Activated CD4-positive, alpha-beta T cell treated with anti-CD3 and anti-CD28 coated beads for 48 hours (primary cell): ENCODE data around the gene SLC22A1.
"Not testable (repeated sequence)": the region's sequence is repeated elsewhere in the genome, so short reads cannot be mapped to it uniquely, and the experiment has no call there.

Experiments used
- DNase-seq: peaks from one replicate; pipeline ENCODE4 v3.0.0-alpha.2; 2020

SLC22A1 gene

DNA sequence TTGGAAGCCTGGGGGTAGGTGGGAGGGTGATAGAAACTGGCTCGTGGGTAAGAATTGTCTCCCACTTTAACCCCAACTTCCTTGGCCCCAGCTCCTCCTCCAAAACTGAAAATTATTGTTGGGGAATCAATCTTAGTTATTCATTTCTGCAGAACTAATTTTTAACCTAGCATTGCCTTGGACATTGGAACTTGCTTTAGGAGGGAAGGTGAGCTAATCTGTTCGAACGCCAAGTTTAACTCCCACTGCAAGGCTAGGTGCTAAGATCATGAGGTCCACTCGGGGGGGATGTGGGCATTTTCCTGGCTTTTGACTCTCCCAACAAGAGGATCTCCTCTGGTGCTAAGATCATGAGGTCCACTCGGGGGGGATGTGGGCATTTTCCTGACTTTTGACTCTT, 3.5 kb downstream of the SLC22A1 start:
- not testable (repeated sequence) for DNase-seq

DNA sequence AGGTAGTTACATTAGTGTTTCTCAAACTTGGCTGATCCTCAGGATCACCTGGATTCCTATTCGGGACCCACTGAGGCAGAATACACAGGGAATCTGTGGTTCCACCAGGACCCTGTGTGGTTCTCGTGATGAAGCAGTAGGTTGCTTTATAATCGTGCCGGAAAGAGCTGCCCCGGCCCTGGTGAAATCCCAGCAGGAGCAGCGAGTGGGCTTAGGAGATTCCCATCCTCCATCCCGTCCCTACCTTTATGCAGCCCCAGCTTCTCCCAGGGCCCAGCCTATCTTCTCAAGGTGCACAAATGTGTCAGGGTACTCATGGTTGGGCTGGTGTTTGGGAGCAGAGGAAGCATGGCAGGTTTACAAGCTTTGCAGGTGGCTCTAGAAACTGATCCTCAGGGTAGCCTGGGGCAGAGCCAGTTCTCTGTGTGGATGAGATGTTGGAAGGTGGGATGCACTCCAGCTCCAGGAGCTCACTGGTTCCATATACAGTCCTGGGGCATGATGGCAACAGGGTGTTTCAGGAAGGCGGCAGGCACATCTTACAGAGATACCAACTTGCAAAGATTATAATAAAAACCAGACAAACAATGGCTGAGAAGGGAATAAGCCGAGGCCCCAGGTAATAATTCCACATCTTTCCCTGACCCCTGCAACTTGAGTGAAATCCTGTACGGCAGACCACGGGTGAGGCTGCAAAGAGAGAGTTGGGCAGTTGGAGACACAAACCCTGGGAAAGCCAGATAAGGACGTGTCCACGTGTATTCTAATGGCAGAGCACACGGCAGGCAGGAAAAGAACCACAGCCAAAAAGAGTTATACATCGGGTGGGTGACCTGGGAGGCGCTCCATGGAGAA, 5.9 kb downstream of the SLC22A1 start:
- no peak for DNase-seq

DNA sequence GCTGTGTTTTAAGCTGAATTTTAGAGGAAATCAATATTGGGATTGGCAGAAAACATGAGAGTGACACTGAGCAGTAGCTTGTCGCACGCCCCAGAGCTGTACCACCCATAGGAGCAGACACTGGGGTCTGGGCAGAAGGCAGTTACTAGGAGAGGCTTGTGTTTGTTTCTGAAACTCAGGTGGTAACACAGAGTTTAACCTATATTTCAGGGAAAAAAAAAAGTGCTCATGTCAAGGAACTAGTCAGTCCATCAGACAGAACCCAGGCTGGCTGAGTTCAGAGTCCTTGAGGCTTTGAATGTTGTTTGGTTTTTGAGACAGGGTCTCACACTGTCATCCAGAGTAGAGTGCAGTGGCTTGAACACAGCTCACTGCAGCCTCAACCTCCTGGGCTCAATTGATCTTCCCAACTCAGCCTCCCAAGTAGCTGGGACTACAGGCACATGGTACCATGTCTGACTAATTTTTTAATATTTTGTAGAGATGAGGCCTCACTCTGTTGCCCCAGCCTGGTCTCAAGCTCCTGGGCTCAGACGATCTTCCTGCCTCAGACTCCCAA, 6.6 kb downstream of the SLC22A1 start:
- no peak for DNase-seq

DNA sequence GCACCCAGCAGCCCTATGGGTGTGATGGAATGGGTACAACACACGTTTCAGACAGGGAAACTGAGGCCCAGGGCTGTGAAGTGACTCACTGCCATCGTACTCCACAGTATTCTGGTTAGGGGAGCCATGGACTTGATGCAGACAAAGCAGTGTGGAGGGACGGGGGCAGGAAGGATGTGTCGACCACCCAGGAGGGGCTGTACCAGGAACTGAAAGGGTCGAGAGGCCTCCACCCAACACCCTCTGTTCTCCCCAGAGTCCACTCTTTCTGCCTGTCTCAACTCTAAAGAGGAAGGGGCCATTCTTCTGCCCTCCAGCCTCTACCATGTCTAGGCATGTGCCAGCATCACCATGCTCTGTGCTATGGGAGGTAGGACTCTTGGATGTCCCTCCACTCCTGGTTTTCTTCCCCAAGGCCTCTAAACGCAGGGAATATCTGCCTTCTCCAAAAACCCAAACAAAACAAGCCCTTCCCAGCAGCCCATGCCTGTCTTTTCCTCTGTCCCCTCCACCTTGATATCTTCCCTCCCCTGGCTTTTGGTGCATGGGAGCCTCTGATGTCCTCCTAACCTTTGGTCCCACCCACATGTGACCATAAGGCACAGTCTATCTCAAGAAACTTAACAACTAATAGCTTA, 7.4 kb downstream of the SLC22A1 start:
- DNase-seq: no peak

DNA sequence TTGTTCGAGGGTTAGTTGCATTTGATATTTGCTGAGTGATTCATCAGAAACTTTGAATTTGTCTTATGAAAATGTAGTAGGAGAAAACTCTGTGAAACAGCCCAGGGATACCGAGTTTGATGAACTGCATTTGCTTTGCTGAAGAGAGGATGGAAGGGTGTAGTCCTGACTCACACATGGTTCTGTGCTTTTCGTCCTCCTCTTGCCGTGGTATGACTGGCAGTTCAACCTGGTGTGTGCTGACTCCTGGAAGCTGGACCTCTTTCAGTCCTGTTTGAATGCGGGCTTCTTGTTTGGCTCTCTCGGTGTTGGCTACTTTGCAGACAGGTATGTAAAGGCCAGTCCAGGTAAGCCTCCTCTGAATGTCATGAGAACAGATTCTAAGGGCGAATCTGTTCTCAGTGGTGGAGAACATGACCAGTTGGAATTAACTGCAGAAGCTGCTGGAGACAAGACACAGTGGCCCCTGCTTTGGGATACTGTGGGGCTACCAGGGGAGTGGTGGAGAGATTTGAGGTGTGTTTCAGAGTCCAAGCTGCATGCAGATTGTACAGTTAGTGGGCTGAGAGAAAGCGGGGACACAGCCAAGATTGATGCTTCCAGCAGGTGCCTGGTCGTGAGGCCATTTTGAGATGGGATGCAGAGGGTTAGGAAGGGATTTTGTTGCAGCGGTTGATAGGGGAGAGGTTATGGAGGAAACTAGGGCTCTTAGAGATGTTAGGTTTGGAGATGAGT, 8.4 kb downstream of the SLC22A1 start:
- DNase-seq: no peak

DNA sequence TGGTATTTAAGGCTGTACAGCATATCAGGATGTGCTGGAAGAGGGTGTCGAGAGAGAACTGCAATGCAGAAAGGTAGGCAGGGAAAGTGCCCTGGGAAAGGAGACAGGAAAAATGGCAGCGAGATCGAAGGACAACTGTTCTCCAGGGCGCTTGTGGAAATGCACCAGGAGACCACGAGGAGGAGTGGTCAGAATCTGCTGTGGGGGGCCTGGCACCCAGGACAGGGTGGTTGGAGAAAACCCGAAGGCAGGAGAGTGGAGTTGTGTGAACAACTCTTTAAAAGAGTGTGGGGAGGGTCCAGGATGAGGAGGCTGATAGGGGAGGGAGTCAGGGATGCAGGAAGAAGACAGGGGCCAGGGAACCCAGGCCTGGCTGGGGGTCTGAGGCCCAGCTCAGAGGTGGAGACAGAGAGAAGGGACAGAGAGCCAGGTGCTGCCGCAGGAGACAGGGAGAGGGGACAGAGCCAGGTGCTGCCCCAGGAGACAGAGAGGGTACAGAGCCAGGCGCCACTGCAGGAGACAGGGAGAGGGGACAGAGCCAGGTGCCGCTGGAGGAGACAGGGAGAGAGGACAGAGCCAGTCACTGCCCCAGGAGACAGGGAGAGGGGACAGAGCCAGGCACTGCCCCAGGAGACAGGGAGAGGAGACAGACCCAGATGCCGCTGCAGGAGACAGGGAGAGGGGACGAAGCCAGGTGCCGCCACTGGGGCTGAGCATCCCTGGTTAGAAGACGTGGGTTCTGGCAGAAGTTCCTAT, 9.3 kb downstream of the SLC22A1 start:
- DNase-seq: no peak

GRCh38 chr6:160131636-160132296, 10.2 kb downstream of the SLC22A1 start:
- no peak for DNase-seq

DNA sequence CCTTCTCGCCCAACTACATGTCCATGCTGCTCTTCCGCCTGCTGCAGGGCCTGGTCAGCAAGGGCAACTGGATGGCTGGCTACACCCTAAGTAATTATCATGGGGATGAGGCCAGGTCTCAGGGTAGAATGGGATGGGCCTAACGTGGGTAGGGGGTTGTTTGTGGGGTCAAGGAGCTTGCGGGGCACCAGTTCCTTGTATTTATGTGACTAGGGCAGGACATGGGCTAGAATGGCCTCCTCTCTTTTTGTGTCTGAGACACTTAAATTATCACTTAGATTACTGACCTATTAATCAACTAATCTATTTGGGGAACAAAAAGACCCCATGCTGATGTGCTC, 10.7 kb downstream of the SLC22A1 start:
- no peak for DNase-seq

- no peak for DNase-seq
Observed at GRCh38 chr6:160132776-160133338, 11.2 kb downstream of the SLC22A1 start.

- no peak for DNase-seq
Observed at GRCh38 chr6:160133441-160134336, 12.1 kb downstream of the SLC22A1 start.

GRCh38 chr6:160134337-160134751, 12.7 kb downstream of the SLC22A1 start:
- peak; percentile 54 for DNase-seq

DNA sequence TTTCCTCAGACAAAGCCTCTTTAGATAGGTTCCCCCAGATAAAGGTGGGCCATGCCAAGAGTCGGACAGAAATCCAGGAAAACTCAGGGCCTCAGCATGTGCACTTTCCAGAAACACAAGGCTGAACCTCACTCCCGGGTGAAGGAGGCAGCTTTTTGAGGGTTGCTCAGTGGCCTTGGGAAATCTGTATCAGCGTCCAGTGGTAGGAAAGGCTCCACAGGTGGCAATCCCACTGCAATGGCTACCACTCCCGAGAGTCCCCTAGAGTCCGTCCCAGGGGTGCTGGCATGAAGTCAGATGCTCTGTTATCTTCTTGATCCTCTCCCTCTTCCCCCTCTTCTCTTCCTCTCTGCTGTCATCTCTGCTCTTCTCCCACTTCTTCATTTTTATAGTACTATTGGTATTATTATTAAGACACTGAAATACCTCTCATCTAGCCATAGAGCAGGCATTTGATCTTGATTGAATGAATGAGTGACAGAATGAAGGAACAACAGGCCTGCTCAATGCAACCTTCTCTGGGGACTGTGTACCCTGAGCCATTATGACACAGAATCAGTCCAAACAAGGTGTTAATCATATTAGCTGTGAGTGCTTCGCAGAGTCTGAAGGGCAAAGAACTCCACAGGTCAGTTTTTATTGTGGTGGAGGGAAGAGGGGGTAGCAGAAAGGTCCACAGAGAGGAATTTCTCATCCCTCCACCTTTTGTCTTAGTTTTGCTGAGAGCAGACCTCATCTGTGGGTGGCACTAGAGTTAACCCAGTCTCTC, 13.3 kb downstream of the SLC22A1 start:
- no peak for DNase-seq

DNA sequence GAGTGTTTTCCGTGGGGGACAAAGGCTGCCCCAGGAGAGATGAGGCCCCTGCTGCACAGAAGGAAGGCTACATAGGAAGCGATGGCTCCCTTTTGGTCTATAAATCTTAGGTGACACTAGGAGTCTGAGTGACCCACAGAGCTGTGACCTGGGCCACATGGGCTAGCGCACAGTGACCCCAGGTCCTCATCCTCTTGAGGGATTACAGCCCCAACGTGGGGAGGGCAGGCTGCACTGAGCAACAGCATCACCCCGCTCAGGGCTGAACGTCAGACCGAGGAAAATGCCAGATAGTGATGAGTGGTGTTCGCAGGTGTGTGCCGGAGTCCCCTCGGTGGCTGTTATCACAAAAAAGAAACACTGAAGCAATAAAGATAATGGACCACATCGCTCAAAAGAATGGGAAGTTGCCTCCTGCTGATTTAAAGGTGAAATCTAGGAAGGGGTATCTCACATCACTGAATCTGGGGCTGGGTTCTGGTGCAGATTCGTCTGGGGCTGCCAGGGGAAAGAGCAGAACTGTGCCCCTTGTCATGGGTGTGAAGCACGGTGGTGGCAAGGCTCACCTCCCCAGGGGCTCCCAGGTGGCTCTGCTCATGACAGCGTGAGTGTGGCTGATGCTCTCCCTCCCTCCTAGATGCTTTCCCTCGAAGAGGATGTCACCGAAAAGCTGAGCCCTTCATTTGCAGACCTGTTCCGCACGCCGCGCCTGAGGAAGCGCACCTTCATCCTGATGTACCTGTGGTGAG, 14.5 kb downstream of the SLC22A1 start:
- DNase-seq: no peak

DNA sequence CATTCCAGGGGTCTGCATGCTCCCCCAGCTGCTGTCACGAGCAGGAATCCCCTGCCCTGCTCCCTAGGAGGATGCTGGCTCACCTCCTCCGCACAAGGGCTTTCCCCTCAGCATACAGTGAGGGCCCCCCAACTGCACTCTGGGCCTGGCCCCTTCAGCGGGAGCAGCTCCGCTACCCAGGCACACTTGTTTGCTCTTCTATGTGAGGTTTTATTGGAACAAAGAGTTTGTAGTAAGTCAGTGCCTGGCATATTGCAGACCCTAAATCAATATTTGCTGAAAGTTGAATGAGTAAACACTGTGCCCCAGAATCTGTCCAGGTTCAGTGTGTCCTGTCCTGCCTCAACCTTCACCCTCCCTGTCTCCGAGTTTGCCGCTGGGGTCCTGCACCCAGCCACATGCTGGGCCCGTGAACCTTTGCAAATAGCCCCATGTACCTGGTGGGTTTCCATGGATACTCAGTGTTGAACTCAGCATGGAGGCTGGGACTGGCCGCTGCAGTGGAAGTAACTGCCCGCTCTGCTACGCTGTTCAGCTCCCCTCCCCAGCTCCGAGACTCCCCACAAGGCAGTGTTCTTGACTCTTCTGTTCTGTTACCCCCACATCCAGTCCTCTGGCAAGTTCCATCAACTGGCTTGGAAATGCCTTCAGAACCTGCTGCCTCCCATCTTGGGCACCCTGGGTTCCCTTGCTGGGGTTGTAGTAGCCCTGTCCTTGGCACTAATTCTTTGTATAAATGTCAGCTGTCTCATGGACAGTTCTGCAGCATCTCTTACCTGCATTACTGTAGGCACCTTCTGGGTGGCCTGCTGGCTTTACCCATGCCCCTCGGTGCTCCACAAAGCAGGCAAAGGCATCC, 15.7 kb downstream of the SLC22A1 start:
- no peak for DNase-seq

- DNase-seq: peak; percentile 83
Observed at GRCh38 chr6:160137989-160138835, 16.6 kb downstream of the SLC22A1 start.

- no peak for DNase-seq
Observed at GRCh38 chr6:160138839-160139419, 17.3 kb downstream of the SLC22A1 start.

DNA sequence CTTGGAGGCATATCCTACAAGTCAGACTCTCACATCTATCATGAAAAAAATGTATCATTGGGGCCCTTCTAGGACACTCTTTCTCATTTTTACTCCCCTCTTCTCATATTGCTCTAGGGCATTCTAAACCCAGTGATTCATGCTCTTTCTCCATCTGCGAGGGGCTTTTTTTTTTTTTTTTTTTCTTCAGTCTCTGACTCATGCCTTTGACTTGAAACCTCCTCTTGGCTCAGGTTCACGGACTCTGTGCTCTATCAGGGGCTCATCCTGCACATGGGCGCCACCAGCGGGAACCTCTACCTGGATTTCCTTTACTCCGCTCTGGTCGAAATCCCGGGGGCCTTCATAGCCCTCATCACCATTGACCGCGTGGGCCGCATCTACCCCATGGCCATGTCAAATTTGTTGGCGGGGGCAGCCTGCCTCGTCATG, 17.8 kb downstream of the SLC22A1 start:
- DNase-seq: no peak
